AG04450 (cell line): ENCODE data around the gene CAPN7. TPM values are rescaled to one million over a fixed set of nuclear protein-coding genes. Genes with fewer than 3 reads are reported as not detected.

ENCODE experiments used
- CTCF ChIA-PET: fragments of 300-600, 350-600 bp; formaldehyde crosslinking; extraction: SDS; loops from one replicate; lab custom pipeline; 2022; ENCODE audit warnings: antibody characterized with exemption, inconsistent platforms; lab: Charles Lee
- POLR2A ChIA-PET: fragments of 350-600 bp; formaldehyde crosslinking; extraction: SDS; loops from one replicate; lab custom pipeline; 2021; ENCODE audit warnings: antibody characterized with exemption, inconsistent platforms; lab: Yijun Ruan, JAX
- DNase-seq: peaks from one replicate; pipeline ENCODE4 v3.0.0-alpha.2; 2011; ENCODE audit warnings: low read depth, low spot score
- H3K27ac ChIP-seq: one replicate; pipeline ENCODE4 v1.5.1; 2012; ENCODE audit warnings: low read depth, low read length, control low read depth
- H3K27me3 ChIP-seq: one replicate; pipeline ENCODE4 v1.6.0; 2012; ENCODE audit warnings: low read length; ENCODE audit not compliant: control insufficient read depth, insufficient read depth
- H3K4me3 ChIP-seq: 2 replicates; pipeline ENCODE4 v1.5.1; 2011; ENCODE audit warnings: mild to moderate bottlenecking, low read depth, low read length, control low read depth
- H3K9me3 ChIP-seq: 2 replicates; pipeline ENCODE4 v1.5.1; 2012; ENCODE audit warnings: low read length; ENCODE audit not compliant: control insufficient read depth, insufficient read depth
- polyA plus RNA-seq: library from polyadenylated mRNA; depleted of rRNA; stranded (reverse); fragments of >200 nt; gene quantifications from 2 replicates; pipeline ENCODE4 v1.2.3, GENCODE V29; 2011
- TF ChIP-seq, protein P1 (sequence below): IDR thresholded peaks from 2 replicates; pipeline ENCODE4 v1.5.1; 2011; ENCODE audit warnings: low read depth, low read length, control low read depth, inconsistent platforms

The CAPN7 gene
- polyA plus RNA-seq, 1 experiment = 29.0 TPM

DNA sequence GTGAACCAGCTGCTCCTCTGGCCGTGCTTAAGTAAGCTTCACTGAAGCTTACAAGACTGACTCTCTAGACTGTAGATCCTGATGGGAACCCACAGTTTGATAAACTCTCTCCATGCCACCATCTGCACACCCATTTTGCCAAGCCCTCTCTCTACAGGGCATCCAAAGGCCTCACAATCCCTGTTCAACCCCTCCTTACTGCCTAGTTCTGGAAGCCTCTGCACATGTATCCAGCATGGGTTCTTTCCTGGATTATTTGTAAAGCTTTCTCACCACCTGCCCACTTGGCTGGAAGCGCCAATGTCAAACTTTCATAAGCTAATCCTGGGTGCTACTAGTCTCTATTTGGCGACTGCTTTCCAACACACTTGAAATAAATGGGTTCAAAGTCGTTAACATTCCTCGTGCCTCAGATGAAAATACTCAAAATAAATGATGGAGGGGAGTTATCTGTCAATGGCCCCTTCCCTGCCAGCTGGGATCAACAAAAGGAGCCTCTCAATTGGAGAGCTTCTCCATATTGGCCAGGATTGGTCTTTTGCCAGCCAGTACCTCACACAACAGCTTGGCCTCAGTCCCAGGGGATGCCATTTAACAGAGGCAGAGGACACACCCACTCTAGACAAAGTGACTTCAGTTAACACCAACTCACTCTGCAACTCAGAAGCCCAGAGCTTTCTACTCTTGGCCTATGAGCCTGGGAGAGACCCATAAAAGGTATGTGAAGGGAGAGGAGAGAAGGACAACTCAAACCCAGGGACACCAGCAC is 78.3 kb downstream of the CAPN7 start:
- CTCF ChIA-PET = interaction anchor here (1.4 to 9.5 kb wide), 2 partner anchors 16 to 121 kb away, joined by 4 to 58 read pairs; no protein-coding TSS in a partner anchor
- POLR2A ChIA-PET = no interaction called here
- TF ChIP-seq, protein P1, sequence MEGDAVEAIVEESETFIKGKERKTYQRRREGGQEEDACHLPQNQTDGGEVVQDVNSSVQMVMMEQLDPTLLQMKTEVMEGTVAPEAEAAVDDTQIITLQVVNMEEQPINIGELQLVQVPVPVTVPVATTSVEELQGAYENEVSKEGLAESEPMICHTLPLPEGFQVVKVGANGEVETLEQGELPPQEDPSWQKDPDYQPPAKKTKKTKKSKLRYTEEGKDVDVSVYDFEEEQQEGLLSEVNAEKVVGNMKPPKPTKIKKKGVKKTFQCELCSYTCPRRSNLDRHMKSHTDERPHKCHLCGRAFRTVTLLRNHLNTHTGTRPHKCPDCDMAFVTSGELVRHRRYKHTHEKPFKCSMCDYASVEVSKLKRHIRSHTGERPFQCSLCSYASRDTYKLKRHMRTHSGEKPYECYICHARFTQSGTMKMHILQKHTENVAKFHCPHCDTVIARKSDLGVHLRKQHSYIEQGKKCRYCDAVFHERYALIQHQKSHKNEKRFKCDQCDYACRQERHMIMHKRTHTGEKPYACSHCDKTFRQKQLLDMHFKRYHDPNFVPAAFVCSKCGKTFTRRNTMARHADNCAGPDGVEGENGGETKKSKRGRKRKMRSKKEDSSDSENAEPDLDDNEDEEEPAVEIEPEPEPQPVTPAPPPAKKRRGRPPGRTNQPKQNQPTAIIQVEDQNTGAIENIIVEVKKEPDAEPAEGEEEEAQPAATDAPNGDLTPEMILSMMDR = no peak
- Histone ChIP-seq H3K9me3 (no peaks in the 10 kb centered on the region), H3K27ac (no peak overlapping the region), H3K27me3 (no peaks in the 10 kb centered on the region), H3K4me3 (no peak overlapping the region)
- no peak for DNase-seq

DNA sequence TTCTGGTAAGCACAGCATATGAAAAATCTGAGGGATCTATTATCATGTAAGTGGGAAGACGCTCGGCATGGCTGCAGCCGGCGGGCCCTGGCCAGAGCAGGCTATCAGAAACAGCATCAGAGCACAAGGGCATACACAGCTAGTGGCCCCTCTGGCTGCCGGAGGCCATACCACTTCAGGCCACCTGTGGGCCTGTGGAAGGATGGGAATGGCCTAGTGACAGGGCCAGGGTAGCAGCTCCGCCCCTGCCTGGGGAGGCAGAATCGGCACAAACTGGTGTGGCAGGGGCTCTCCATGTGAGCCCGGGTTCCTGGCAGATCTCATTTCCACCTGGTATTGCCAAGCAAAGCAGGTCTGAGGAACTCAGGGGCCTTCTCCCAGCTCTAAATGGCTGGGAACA is 80.0 kb downstream of the CAPN7 start:
- no peaks in the 10 kb centered on the region for H3K27me3 ChIP-seq
- POLR2A ChIA-PET = no interaction called here
- H3K9me3 ChIP-seq = no peaks in the 10 kb centered on the region
- H3K27ac ChIP-seq = no peak overlapping the region
- no peak for DNase-seq
- CTCF ChIA-PET = interaction anchor here (1.5 to 3.6 kb wide), 3 partner anchors 18 to 119 kb away, joined by 4 to 24 read pairs (median 8); no protein-coding TSS in a partner anchor
- TF ChIP-seq, protein P1 = no peak
- H3K4me3 ChIP-seq = no peak overlapping the region

DNA sequence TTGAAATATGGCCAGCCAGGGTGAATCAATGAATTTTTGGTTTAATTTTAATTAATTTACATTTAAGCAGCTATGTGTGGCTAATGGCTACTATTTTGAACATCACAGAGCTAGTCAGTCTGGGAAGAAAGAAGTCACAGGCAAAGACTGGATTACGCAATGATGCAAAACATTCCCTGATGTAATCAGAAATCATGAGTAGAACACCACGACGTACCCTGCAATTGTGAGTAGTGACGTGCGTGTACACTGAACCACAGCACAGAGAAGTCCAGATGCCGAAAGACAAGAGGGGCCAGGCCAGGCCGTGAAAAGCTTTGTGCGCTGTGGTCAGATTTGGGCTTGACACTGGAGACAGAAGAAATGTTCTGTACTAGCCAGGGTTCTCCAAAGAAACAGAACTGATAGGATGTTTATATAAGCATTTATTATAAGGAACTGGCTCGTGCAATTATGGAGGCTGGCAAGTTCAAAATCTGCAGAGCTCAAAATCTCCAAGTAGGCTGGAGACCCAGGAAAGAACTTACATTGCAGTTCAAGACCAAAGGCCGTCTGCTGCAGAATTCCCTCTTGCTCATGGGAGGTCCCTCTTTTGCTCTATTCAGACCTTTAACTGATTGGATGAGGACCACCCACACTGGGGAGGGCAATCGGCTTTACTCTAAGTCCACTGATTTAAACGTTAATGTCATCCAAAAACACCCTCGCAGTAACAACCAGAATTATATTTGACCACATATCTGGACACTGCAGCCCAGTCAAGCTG is 81.7 kb downstream of the CAPN7 start:
- no peaks in the 10 kb centered on the region for H3K27me3 ChIP-seq
- no peaks in the 10 kb centered on the region for H3K9me3 ChIP-seq
- no peak overlapping the region for H3K4me3 ChIP-seq
- DNase-seq = peak; percentile 49
- ChIA-PET POLR2A (interaction anchor here (0.6 kb wide), 1 partner anchor 11 kb away, joined by 4 read pairs; no protein-coding TSS in a partner anchor), CTCF (interaction anchor here (0.5 to 3.6 kb wide), 6 partner anchors 8 to 117 kb away, joined by 3 to 24 read pairs (median 4); no protein-coding TSS in a partner anchor)
- TF ChIP-seq, protein P1 = no peak
- peak overlapping the region; percentile 39 for H3K27ac ChIP-seq

DNA sequence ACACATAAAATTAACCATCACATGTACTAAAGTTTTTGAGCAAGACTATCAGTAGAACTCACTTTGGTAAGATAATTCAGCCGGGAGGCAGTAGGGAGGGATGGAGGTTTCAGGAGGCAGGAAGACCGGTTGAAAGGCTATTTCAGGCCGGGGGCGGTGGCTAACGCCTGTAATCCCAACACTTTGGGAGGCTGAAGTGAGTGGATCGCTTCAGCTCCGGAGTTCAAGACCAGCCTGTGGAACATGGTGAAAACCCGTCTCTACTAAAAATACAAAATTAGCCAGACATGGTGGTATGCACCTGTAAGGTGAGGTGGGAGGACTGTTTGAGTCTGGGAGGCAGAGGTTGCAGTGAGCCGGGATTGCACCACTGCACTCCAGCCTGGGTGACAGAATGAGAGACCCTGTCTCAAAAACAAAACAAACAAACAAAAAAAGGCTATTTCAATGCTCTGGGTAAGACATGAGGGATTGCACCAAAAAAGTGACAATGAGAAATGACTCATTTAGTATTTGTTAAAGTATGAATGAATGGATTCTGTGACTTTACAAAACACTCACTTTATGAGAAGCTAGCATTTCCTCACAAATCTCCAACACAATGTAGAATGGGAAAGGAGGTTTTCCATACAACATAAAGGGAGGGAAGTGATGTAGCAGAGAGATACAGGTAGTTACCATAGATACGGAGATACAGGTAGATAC is 82.4 kb downstream of the CAPN7 start:
- Histone ChIP-seq H3K4me3 (no peak overlapping the region), H3K27me3 (no peaks in the 10 kb centered on the region), H3K9me3 (no peaks in the 10 kb centered on the region), H3K27ac (no peak overlapping the region)
- DNase-seq = no peak
- ChIA-PET CTCF (interaction anchor here (1.2 to 3.6 kb wide), 4 partner anchors 21 to 117 kb away, joined by 3 to 24 read pairs (median 6); no protein-coding TSS in a partner anchor), POLR2A (no interaction called here)
- TF ChIP-seq, protein P1 = no peak
